ENCODE measurements around the gene CTNNA2. TPM values are rescaled to one million over a fixed set of nuclear protein-coding genes. Genes with fewer than 3 reads are reported as not detected.

Gene CTNNA2
- total RNA-seq, 1 donor from 2014 or later, result 2.9 TPM

- Histone ChIP-seq H3K27me3 (no peaks in the 10 kb centered on the region), H3K27ac (no peak overlapping the region), H3K4me3 (no peak overlapping the region), H3K36me3 (no peaks in the 10 kb centered on the region), H3K4me1 (no peaks in the 10 kb centered on the region), H3K9me3 (no peaks in the 10 kb centered on the region)
- DNase-seq (ENCODE audit: extremely low spot score in 2 of 2), result no peak
- no peak for TF ChIP-seq CTCF (IDR thresholded peaks at IDR 0.05)
- intact Hi-C loops (cut with DNase I), result no loop called here
Measured at GRCh38 chr2:80071941-80072340, 559.1 kb downstream of the CTNNA2 start.

- TF ChIP-seq POLR2AphosphoS5 (IDR thresholded peaks at IDR 0.05; ENCODE audit: insufficient read depth in 1 of 2, low read depth in 1 of 2), result no peak
- TF ChIP-seq POLR2A (IDR thresholded peaks at IDR 0.05), result no peak
- peak; percentile 10 to 46 (median 24) for TF ChIP-seq CTCF (IDR thresholded peaks at IDR 0.05)
- no peak overlapping the region for H3K4me3 ChIP-seq
- H3K27me3 ChIP-seq, result no peaks in the 10 kb centered on the region
- intact Hi-C loops (cut with DNase I), result no loop called here
- H3K27ac ChIP-seq, result no peak overlapping the region
- no peak for DNase-seq (ENCODE audit: extremely low spot score in 2 of 2)
- H3K36me3 ChIP-seq, result no peaks in the 10 kb centered on the region
- H3K9me3 ChIP-seq, result no peaks in the 10 kb centered on the region
- no peaks in the 10 kb centered on the region for H3K4me1 ChIP-seq
Measured at GRCh38 chr2:80073134-80073561, 560.3 kb downstream of the CTNNA2 start.

- H3K4me1 ChIP-seq, result no peaks in the 10 kb centered on the region
- intact Hi-C loops (cut with DNase I), result no loop called here
- H3K27ac ChIP-seq, result no peak overlapping the region
- no peaks in the 10 kb centered on the region for H3K27me3 ChIP-seq
- no peaks in the 10 kb centered on the region for H3K9me3 ChIP-seq
- DNase-seq (ENCODE audit: extremely low spot score in 2 of 2), result no peak
- TF ChIP-seq POLR2A (IDR thresholded peaks at IDR 0.05), result no peak
- no peak for TF ChIP-seq POLR2AphosphoS5 (IDR thresholded peaks at IDR 0.05; ENCODE audit: insufficient read depth in 1 of 2, low read depth in 1 of 2)
- no peak for TF ChIP-seq CTCF (IDR thresholded peaks at IDR 0.05)
- no peak overlapping the region for H3K4me3 ChIP-seq
- no peaks in the 10 kb centered on the region for H3K36me3 ChIP-seq
Measured at GRCh38 chr2:80074321-80075070, 561.6 kb downstream of the CTNNA2 start.

DNA sequence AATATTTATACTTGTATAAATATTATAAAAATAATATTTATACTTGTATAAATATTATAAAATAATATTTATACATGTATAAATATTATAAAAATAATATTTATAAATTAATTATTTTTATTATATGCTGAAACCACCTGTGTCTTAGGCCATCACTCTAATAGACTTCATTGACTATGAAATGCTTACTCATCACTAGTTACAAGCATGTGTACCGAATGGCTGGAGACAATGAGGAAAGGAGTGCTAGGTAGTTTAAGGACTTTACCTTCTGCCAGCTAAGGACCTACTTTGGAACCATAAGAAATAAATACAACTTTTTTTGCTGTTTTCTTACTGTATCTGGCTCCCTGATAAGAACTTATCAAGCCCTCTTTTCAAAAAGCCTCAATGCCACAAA is 562.9 kb downstream of the CTNNA2 start:
- H3K27me3 ChIP-seq, result no peaks in the 10 kb centered on the region
- H3K9me3 ChIP-seq, result no peaks in the 10 kb centered on the region
- H3K36me3 ChIP-seq, result no peaks in the 10 kb centered on the region
- intact Hi-C loops (cut with DNase I), result no loop called here
- H3K27ac ChIP-seq, result no peak overlapping the region
- no peak for DNase-seq (ENCODE audit: extremely low spot score in 2 of 2)
- no peaks in the 10 kb centered on the region for H3K4me1 ChIP-seq
- TF ChIP-seq POLR2A (IDR thresholded peaks at IDR 0.05), result no peak
- H3K4me3 ChIP-seq, result no peak overlapping the region

DNA sequence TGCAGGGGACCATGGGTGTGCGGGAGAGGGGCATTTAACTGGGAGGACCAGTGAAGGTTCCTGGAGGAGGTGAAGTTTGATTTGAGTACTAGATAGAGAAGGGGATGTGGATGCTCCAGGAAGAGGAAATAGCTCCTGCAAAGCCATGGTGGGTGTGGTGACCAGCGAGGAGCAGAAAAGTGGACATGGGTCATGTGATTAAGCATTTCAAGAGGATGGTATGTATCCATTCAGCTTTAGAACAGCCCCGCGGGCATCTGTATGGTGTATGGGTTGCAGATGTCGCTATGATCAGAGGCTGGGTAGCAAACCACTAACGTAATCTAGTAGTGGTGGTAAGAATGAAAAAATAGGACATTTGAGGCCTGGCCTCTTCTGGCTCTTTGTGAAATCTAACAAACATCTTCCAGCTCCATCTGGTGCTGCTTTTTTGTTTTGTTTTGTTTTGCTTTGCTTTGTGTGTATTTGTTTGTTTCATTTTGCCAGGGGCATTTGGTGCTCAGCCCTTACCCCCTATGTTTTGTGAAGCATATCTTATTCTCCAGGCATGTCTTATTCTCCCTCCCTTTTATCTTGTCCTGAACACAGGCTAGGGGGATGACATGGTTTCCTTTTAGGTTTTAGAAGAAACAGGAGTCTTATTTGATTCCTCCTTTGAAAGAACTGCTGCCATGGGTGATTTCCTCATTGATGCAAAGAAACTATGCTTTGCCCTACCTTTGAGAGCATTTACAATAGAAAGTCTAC is 565.6 kb downstream of the CTNNA2 start:
- no peaks in the 10 kb centered on the region for H3K36me3 ChIP-seq
- intact Hi-C loops (cut with DNase I), result no loop called here
- H3K27me3 ChIP-seq, result no peaks in the 10 kb centered on the region
- H3K4me3 ChIP-seq, result no peak overlapping the region
- H3K27ac ChIP-seq, result no peak overlapping the region
- no peak for DNase-seq (ENCODE audit: extremely low spot score in 2 of 2)
- no peaks in the 10 kb centered on the region for H3K9me3 ChIP-seq
- H3K4me1 ChIP-seq, result no peaks in the 10 kb centered on the region
- TF ChIP-seq POLR2AphosphoS5 (IDR thresholded peaks at IDR 0.05; ENCODE audit: insufficient read depth in 1 of 2, low read depth in 1 of 2), result no peak
- no peak for TF ChIP-seq CTCF (IDR thresholded peaks at IDR 0.05)
- TF ChIP-seq POLR2A (IDR thresholded peaks at IDR 0.05), result no peak

Data from vagina (tissue), 2 donors.